Large intestine (tissue), 3 donors: Measurements from ENCODE around the gene RNF123. TPM values are rescaled to one million over a fixed set of nuclear protein-coding genes. Genes with fewer than 3 reads are reported as not detected.
A peak's percentile ranks its signal among the peaks of the same experiment; 100 is the strongest.
"Not testable (repeated sequence)": the region's sequence is repeated elsewhere in the genome, so short reads cannot be mapped to it uniquely, and the experiment has no call there.

Experiments used
- DNase-seq, 2 donors: peaks; one replicate each; pipeline versions ENCODE4 v3.0.0 to v3.0.0-alpha.2; 2013
- H3K27ac ChIP-seq: one replicate; pipeline ENCODE4 v1.5.1; 2013; ENCODE audit warnings: low read length
- H3K27me3 ChIP-seq: 2 replicates; pipeline ENCODE4 v1.6.1; 2013; ENCODE audit warnings: low read length; ENCODE audit not compliant: control insufficient read depth, insufficient read depth
- H3K36me3 ChIP-seq: 2 replicates; pipeline ENCODE4 v1.6.1; 2013; ENCODE audit warnings: low read length; ENCODE audit not compliant: control insufficient read depth, insufficient read depth
- H3K4me1 ChIP-seq: one replicate; pipeline ENCODE4 v1.6.1; 2013; ENCODE audit warnings: low read length; ENCODE audit not compliant: control insufficient read depth, insufficient read depth
- H3K4me3 ChIP-seq: one replicate; pipeline ENCODE4 v1.5.1; 2013; ENCODE audit warnings: low read length
- H3K9me3 ChIP-seq: one replicate; pipeline ENCODE4 v1.6.1; 2013; ENCODE audit warnings: mild to moderate bottlenecking, low read depth, low read length, moderate library complexity; ENCODE audit not compliant: control insufficient read depth
- WGBS: methylation state at CpG from one replicate; pipeline ENCODE4 v1.1.5; 2013; ENCODE audit warnings: low lambda C conversion rate; ENCODE audit not compliant: insufficient coverage; 5-methylcytosine and 5-hydroxymethylcytosine counted together
- polyA plus RNA-seq: library from polyadenylated mRNA; unstranded; fragments of 120-200 nt; gene quantifications from one replicate; pipeline ENCODE4 v1.2.1, GENCODE V29; 2013

RNF123 gene
- polyA plus RNA-seq, 1 donor = 35.6 TPM

GRCh38 chr3:49747792-49748480 lies 58.6 kb downstream of the RNF123 start:
- WGBS = no CpG with 5 or more reads among the region's 13 CpGs

DNA sequence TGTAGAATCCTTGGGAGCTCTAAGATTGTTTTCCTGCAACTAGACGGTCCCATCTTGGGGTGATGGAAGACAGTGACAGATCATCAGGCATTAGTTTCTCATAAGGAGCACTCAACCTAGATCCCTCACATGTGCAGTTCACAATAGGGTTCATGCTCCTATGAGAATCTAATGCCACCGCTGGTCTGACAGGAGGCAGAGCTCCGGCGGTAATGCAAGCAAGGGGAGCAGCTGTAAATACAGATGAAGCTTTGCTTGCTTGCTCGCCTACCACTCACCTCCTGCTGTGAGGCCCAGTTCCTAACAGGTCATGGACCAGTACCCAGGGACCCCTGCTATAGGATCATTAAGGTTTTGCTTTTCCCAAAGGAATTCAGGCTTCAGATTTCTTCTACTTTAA lies 59.5 kb downstream of the RNF123 start:
- H3K4me1 ChIP-seq, H3K9me3 ChIP-seq, DNase-seq, H3K27me3 ChIP-seq, H3K27ac ChIP-seq, H3K4me3 ChIP-seq: not testable (repeated sequence)
- no CpG with 5 or more reads among the region's 5 CpGs for WGBS
- peaks cover 22% of the 10 kb centered on the region for H3K36me3 ChIP-seq

More at GRCh38 chr3:49747792-49748480, 58.6 kb downstream of the RNF123 start:
- peaks cover 25% of the 10 kb centered on the region for H3K36me3 ChIP-seq
- no peak overlapping the region for H3K27ac ChIP-seq
- DNase-seq = no peak
- H3K9me3 ChIP-seq = no peaks in the 10 kb centered on the region
- H3K4me3 ChIP-seq = no peak overlapping the region
- H3K4me1 ChIP-seq = peaks cover 4% of the 10 kb centered on the region
- H3K27me3 ChIP-seq = no peaks in the 10 kb centered on the region

DNA sequence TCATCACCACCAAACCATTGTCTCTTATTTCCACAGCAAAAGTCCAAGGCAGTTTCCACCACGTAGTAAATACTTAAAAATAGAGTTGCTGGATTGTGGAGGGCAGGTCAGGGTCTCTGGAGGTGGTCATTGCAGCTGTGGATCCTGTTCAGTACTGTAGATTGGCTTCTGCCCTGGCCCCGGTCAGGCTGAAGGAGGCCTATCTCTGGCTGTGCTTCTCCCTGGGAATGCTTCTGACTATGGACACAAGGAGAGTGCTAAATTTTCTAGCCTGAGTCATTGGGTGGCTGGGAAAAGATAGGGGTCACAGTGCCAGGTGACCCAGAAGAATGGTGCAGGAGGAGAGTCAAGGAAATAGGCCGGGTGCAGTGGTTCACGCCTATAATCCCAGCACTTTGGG lies 60.7 kb downstream of the RNF123 start:
- no peak overlapping the region for H3K27ac ChIP-seq
- H3K4me3 ChIP-seq = no peak overlapping the region
- peaks cover 22% of the 10 kb centered on the region for H3K36me3 ChIP-seq
- H3K27me3 ChIP-seq = no peaks in the 10 kb centered on the region
- DNase-seq = no peak
- no CpG with 5 or more reads among the region's 4 CpGs for WGBS
- H3K9me3 ChIP-seq = no peaks in the 10 kb centered on the region
- peaks cover 4% of the 10 kb centered on the region for H3K4me1 ChIP-seq

GRCh38 chr3:49751501-49751900 lies 62.1 kb downstream of the RNF123 start:
- Histone ChIP-seq H3K36me3 (peaks cover 17% of the 10 kb centered on the region), H3K27me3 (no peaks in the 10 kb centered on the region), H3K9me3 (no peaks in the 10 kb centered on the region), H3K27ac (peak overlapping the region; percentile 26), H3K4me1 (peaks cover 4% of the 10 kb centered on the region), H3K4me3 (no peak overlapping the region)
- no CpG with 5 or more reads among the region's 4 CpGs for WGBS
- DNase-seq = peak in 1 of 2 donors; percentile 33

DNA sequence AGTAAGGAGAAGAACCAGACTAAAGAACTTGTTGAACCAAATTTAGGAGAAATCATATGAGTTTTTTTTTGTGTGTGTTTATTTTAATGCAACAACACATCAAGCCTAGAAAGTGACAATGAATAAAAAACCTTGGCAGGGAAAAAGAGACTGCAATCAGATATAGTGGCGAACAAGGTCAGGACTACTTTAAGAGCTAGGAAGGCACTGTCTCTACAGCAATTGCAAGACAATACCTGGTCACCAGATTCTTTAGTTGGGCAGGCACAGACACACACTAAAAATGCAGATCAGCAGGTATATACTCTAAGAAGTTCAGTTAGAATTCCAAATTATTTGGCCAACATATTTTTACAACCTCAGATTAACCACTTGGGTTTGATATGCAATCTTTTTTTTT lies 65.2 kb downstream of the RNF123 start:
- WGBS = 100% methylated on average over 1 of the region's 1 CpG
- no peak for DNase-seq
- H3K36me3 ChIP-seq = peaks cover 2% of the 10 kb centered on the region
- no peaks in the 10 kb centered on the region for H3K27me3 ChIP-seq
- H3K4me3 ChIP-seq = no peak overlapping the region
- H3K9me3 ChIP-seq = no peaks in the 10 kb centered on the region
- peaks cover 4% of the 10 kb centered on the region for H3K4me1 ChIP-seq
- H3K27ac ChIP-seq = no peak overlapping the region

- no peaks in the 10 kb centered on the region for H3K27me3 ChIP-seq
- no peak for DNase-seq
- H3K4me3 ChIP-seq = no peak overlapping the region
- no peak overlapping the region for H3K27ac ChIP-seq
- H3K9me3 ChIP-seq = no peaks in the 10 kb centered on the region
- no CpG with 5 or more reads among the region's 1 CpG for WGBS
- H3K4me1 ChIP-seq = peaks cover under 1% of the 10 kb centered on the region
- no peaks in the 10 kb centered on the region for H3K36me3 ChIP-seq
Measured at GRCh38 chr3:49756036-49756435, 66.7 kb downstream of the RNF123 start.

DNA sequence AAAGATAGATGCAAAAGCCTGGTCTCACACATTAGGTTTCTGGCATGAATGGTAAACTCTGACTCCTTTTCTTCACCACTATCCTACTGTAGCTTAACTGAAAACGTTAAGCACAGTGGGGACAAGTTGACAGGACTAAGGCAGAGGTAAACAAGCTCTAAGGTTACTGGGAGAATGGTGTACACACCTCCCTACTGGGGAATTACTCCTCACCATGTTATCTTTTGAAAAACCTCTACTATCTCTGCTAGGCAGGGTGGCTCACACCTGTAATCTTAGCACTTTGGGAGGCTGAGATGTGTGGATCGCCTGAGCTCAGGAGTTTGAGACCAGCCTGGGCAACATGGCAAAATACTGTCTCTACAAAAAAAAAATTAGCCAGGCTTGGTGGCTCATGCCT lies 67.8 kb downstream of the RNF123 start:
- peaks cover 4% of the 10 kb centered on the region for H3K36me3 ChIP-seq
- no peaks in the 10 kb centered on the region for H3K9me3 ChIP-seq
- WGBS = no CpG with 5 or more reads among the region's 2 CpGs
- H3K27ac ChIP-seq = no peak overlapping the region
- H3K27me3 ChIP-seq = no peaks in the 10 kb centered on the region
- no peak overlapping the region for H3K4me3 ChIP-seq
- H3K4me1 ChIP-seq = no peaks in the 10 kb centered on the region
- DNase-seq = no peak

DNA sequence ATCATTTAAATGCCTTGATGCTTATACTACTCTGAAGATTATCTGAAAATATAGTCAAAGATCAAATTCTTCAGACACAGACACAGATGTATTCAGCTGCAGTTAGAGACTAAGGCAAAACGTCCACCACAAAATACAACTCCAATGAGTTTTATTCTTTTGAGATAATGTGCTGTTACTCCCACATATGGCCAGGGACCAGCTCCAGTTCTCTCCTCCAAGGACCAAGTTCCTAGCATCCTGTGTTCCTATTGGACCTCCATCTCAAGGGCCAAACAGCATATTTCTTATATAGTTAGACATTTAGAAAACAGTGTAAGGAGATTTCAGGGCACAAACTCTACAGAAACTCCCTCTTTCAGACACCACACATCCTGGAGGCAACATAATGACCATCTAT lies 69.9 kb downstream of the RNF123 start:
- Histone ChIP-seq H3K27ac (no peak overlapping the region), H3K9me3 (no peaks in the 10 kb centered on the region), H3K36me3 (peaks cover 8% of the 10 kb centered on the region), H3K4me1 (no peaks in the 10 kb centered on the region), H3K27me3 (no peaks in the 10 kb centered on the region), H3K4me3 (no peak overlapping the region)
- WGBS = no CpG with 5 or more reads among the region's 1 CpG
- no peak for DNase-seq

DNA sequence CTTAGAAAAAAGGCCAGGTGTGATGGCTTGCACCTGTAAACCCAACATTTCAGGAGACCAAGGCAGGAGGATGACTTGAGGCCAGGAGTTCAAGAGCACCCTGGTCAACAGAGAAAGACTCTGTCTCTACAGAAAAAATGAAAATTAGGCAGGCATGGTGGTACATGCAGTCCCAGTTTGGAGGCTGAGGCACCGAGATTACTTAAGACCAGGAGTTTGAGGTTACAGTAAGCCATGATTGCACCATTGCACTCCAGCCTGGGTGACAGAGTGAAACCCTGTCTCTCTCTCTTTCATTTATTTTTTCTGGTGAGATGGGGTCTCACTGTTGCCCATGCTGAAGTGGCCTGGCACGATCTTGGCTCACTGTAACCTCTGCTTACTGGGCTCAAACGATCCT lies 72.3 kb downstream of the RNF123 start:
- Histone ChIP-seq H3K27me3 (no peaks in the 10 kb centered on the region), H3K4me1 (no peaks in the 10 kb centered on the region), H3K27ac (no peak overlapping the region), H3K9me3 (no peaks in the 10 kb centered on the region), H3K4me3 (no peak overlapping the region), H3K36me3 (peaks cover 13% of the 10 kb centered on the region)
- DNase-seq = no peak
- no CpG with 5 or more reads among the region's 3 CpGs for WGBS

GRCh38 chr3:49763981-49764380 lies 74.6 kb downstream of the RNF123 start:
- WGBS = no CpG with 5 or more reads among the region's 4 CpGs
- H3K4me1 ChIP-seq = no peaks in the 10 kb centered on the region
- peaks cover 13% of the 10 kb centered on the region for H3K36me3 ChIP-seq
- H3K27ac ChIP-seq = no peak overlapping the region
- H3K27me3 ChIP-seq = no peaks in the 10 kb centered on the region
- no peaks in the 10 kb centered on the region for H3K9me3 ChIP-seq
- no peak for DNase-seq
- H3K4me3 ChIP-seq = no peak overlapping the region

GRCh38 chr3:49769286-49769915 lies 80.0 kb downstream of the RNF123 start:
- H3K4me3 ChIP-seq = no peak overlapping the region
- WGBS = 80% methylated on average over 1 of the region's 3 CpGs

More at GRCh38 chr3:49769286-49769915, 80.0 kb downstream of the RNF123 start:
- Histone ChIP-seq H3K4me1 (no peaks in the 10 kb centered on the region), H3K36me3 (peaks cover 12% of the 10 kb centered on the region), H3K9me3 (no peaks in the 10 kb centered on the region), H3K27me3 (no peaks in the 10 kb centered on the region), H3K27ac (no peak overlapping the region)
- no peak for DNase-seq
